A172 (cell line): ENCODE data around the gene SVEP1. TPM values are rescaled to one million over a fixed set of nuclear protein-coding genes. Genes with fewer than 3 reads are reported as not detected.
"Not testable (repeated sequence)": the region's sequence is repeated elsewhere in the genome, so short reads cannot be mapped to it uniquely, and the experiment has no call there.

Experiments used
- DNase-seq: peaks from one replicate; pipeline ENCODE4 v3.0.0-alpha.2; 2015; ENCODE audit warnings: low spot score
- total RNA-seq: library from RNA; depleted of rRNA; stranded (reverse); fragments of >200 nt; shearing (Covaris generic); gene quantifications from 2 replicates; pipeline ENCODE4 v1.2.3, GENCODE V29; 2014

SVEP1 gene
- total RNA-seq, 1 experiment from 2014 or later, result not detected

DNA sequence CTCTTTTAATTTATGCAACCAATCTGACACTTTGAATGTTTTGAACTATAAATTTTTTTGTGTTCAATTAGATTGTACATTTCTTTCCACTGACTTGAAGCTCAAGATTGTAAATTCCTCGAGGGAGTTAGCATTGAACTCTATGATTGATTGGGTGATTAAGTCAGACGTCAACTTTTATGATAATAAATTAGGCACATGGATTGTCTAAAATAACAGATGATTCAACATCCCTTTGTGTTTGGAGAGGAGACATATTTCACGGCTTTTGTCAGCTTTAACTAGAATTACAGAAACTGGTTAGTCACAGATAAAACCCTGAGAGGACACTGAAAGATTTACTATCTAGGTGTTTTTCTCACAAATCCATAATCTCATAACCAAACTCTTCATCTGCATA is 209.2 kb downstream of the SVEP1 start:
- peak; percentile 86 for DNase-seq

DNA sequence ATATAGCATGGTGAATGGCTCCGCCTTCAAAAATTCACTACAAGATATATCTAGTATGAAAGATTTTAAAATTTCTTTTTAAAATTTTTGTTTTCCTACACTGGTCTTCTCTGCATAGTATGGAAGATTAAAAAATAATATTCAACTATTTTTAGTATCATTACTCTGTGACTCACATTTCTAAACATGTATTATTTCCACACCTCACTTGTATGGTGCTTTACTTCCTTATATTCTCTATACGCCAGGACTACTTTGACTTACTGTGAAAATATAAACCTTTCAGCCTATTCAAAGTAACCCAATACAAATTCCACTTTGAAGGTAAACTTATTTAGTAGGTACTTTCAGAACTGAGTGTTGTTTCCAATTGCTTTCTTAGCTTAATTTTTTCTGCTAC is 215.1 kb downstream of the SVEP1 start:
- no peak for DNase-seq

DNA sequence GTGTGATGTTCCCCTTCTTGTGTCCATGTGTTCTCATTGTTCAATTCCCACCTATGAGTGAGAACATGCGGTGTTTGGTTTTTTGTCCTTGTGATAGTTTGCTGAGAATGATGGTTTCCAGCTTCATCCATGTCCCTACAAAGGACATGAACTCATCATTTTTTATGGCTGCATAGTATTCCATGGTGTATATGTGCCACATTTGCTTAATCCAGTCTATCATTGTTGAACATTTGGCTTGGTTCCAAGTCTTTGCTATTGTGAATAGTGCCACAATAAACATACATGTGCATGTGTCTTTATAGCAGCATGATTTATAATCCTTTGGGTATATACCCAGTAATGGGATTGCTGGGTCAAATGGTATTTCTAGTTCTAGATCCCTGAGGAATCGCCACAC is 220.5 kb downstream of the SVEP1 start:
- DNase-seq, result not testable (repeated sequence)

DNA sequence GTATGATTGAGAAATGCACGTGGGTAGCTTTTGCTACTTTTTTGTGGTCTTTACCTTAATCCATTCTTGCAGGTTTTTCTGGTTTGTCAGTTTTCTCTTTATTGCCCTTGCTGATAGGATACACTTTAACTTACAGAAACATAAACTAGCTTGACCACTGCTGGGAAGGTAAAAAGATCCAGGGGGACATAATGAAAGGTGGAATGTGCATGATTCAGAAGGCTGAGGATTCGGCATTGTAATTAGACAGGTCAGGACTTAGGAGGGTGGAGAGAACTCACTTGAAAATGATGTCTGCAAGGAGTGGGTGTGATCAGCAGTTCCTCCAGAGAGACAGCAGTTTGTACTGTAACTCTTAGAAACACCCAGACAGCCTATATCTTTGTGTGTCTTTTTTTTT is 222.0 kb downstream of the SVEP1 start:
- no peak for DNase-seq

DNA sequence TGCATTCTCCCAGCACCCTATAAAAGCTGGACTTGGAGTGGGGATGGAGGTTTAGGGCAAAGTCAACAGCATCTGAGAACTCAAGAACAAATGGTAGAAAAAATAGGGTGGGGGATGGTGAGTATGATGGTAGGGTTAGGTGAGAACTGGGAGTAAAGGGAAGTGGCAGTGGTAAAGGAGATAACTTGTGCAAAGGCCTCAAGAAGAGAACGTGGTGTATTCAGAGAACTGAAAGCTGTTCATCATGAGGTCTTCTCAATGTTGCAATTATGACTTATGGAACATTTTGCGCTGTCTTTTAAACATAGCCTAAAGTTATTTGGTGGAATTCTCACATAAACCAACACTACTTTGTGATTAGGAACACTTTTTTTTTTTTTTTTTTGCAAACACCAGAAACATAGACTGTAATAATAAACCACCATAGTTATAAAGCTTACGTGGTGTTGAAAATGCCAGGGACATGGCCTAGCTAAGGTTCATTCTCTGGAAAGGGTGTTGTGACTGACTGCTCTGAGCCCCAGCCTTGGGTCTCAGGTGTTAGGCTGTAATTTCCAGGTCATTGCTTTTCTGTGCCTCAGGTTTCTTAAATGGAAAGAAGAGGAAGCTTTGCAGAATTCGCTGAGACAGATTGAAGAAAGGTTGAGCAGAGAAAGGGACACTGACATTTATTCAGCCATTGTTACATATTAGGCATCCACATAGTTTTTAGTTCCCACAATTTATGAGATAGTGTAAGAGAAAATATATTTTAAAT is 222.7 kb downstream of the SVEP1 start:
- DNase-seq, result no peak

DNA sequence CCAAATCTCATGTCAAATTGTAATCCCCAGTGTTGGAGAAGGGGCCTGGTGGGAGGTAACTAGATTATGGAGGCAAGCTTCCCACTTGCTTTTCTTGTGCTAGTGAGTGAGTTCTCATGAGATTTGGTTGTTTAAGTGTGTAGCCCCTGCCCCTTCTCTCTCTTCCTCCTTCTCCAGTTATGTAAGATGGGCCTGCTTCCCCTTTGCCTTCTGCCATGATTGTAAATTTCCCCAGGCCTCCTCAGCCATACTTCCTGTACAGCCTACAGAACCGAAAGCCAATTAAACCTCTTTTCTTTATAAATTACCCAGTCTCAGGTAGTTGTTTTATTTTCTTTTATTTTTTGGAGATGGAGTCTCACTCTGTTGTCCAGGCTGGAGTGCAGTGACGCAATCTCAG is 223.6 kb downstream of the SVEP1 start:
- DNase-seq, result no peak

DNA sequence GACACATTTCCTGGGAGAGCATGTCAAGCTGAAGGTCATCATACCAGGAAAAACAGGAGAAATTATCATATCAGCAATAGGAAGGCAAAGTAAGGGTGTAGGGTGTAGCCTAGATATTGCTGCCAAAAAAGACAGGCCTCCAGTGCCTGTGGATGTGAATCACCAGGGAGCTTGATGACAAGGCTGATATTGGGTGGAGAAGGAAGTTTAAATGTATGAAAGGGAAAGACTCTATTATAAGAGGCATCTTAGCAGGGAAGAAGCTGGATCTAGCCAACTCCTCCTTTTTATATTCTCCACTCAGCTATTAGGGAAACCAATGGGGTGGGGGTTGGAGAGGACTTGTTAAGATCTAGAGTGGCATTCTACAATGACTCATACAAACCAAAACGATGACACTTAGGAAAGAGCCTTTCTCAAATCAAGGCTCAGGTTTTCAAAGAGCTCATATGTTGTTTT is 228.5 kb downstream of the SVEP1 start:
- peak; percentile 99 for DNase-seq

DNA sequence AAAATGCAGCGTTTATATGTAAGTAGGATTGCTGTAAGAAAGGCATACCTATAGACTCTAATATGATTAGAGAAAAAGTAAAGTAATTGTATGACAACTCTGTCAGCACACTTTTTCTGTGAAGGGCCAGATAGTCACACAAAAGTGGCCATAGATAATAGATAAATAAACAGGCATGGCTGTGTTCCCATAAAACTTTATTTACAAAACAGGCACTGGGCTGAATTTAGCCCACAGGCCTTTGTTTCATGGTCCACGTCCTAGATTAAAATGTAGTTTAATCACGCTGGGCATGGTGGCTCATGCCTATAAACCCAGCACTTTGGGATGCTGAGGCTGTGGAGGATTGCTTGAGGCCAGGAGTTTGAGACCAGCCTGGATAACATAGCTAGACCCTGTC is 233.2 kb downstream of the SVEP1 start:
- no peak for DNase-seq

DNA sequence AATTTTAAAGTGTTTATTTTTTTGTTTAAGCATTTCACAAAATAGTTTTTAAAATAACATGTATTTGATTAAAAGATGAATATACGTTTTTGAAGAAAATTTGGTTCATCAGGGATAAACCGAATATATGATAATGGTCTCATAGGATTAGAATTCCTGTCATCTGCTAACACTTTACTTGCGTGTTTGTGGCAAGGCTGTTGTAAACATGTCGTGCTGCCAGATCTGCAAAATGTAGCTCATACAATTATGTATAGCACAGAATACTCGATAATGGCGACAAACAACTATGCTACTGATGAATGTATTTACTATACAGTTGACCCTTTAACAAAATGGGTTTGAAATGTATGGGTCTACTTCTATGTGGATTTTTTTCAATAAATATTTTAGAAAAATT is 234.7 kb downstream of the SVEP1 start:
- DNase-seq, result no peak

DNA sequence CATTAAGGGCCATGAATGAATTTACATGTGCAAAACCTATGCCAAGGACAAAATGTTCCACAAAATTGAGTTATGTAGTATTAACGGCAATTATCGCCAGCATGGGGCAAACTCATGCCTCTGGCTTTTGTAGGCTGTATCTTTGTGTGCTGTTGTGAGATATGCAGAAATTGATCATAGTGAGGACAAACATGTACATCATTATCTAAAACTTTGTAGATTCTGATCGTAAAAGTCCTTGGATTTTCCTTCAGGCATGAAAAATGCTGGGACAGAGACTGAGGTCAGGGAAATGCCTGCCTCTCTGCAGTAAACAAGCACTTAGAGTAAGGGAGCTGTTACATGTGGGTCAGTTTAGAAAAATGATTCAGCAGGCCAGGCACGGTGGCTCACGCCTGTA is 236.0 kb downstream of the SVEP1 start:
- DNase-seq, result no peak

DNA sequence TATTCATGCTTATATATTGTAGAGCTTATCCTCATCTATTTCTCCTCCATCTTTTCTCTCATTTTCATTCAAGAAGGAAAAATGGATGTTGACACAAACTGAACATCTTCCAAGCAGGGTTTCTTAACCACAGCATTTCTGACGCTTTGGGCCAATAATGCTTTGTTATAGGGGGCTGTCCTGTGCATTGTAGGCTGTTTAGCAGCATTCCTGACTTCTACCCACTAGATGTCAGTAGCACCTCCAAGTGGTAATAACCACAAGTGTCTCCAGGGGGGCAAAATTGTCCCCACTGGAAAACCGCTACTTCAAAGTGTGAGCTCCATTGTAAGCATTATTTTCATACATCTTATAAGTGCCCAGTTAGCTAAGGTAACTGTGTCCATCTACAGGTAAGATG is 239.2 kb downstream of the SVEP1 start:
- peak; percentile 49 for DNase-seq

DNA sequence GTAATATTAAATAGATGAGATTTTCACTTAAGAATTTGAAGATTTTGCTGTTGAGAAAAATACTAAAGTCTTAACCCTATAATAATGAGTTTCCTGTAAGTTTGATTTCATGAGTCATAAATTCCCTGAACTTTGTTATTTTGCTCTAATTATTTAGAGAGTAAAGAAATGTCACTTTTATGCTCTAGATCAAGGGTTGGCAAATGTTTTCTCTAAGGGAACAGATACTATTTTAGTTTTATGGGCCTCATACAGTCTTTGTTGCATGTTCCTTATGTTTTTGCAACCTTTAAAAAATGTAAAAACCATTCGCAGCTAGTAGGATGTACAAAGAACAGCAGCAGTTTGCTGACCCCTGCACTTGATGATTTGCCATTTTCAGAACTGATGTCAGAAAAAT is 241.4 kb downstream of the SVEP1 start:
- DNase-seq, result no peak

DNA sequence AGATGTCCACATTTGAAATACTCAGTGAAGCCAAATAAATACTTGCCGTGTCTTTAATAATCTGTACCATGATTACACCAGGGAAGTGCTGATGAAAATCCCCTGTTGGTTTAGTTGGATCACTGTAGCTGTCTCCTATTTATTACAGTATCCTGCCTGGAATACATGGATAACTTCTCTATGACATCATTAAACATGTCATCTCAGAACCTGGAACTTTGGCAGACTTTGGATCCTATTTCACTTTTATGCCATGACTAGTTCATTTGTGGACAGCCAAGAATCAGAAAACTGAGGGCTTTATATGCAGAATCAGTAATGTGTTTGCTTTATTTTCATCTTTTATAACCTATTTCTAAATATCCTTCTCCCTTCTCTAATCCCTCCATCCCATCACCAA is 241.8 kb downstream of the SVEP1 start, which contains the start of gene TXNDC8:
Gene TXNDC8 (minus strand): TSS at position 137 of the 400 bp plus-strand sequence.
- DNase-seq, result no peak

DNA sequence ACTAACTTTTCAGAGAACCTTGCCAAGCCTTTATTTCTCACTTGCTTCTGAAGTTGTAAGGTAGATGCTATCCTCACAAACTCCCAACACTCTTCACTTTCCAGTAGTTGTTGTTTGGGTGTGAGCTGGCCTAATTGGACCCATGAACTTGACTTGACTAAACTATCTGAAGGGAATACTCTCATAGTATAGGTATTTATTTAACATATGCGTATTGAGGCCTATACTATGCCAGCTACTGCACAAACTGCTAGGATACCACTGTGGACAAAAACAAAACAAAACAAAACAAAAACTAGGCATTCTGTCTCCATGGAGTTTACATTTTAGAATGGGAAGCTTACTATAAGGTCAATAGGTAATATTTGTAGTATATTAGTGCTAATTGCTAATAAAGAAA is 243.2 kb downstream of the SVEP1 start:
- no peak for DNase-seq

DNA sequence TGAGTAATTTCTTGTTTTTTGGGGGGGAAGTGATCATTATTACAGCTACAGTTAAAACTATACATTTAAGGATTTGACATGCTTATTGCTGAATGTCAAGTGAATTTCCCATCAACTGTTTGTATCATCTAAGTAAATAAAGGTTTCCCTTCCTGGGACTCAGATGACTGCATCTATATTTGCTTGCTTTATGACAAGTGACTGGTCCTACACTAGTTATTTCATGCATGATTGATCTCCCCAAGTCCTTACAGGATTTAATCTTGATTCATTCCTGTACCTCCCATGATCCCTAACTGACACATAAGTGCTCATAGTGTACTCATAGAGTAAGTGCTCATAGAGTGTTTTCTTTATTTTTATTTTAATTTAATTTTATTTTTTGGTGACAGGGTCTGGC is 244.7 kb downstream of the SVEP1 start:
- no peak for DNase-seq

DNA sequence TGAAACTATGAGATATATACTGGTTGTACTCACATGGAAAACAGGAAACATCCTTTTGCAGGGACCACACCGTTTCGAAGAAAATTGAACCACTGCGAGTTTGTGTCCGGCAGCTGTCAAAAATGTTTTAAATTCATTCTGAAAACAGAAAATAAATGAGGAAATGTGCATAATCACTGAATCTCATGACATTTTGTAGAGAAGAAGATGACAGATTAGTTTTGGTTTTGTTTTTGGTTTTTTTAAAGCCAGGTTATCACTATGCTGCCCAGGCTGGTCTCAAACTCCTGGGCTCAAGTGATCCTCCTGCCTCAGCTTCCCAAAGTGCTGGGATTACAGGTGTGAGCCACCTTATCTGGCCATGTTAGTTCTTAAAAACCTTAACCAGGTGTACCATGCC is 245.4 kb downstream of the SVEP1 start:
- no peak for DNase-seq

DNA sequence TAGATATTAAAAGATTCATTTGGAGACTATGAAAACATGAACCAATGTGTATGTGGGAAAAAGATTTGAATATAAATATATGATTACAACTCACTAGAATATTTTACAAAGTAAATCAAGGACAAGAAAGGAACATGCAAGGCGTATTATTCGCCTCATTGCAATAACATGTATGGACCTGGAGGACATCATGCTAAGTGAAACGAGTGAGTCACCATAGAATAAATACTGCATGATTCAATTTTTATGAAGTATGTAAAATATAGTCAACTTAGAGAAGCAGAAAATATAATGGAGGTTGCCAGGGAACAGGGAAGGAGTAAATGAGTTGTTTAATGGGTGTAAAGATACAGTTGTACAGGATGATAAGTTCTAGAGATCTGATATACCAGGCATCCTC is 246.8 kb downstream of the SVEP1 start:
- DNase-seq, result no peak

DNA sequence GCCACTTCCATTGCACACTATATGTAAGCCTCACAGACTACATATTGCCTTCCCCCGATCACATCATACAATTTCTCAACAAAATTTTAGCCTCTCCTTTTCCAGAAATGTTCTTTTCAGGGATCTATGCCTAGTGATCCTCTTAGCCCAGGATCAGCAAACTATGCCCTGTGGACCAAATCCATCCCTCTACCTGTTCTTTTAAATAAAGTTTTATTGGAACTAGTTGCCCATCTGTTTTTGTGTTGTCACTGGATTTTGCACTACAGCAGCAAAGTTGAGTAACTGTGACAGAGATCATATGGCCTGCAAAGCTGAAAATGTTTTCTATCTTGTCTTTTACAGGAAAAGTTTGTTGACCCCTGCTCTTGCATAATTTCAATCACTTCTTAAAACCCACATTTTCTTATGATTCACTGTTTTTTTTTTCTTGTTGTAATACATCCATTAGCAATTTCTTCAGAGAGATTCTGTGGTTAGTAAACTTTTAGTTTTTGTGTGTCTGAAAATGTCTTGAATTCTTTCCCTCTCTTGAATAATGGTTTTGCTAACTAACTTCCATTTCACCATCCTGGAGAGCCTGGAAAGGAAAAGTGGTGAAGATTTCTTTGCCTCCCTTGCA is 248.9 kb downstream of the SVEP1 start:
- no peak for DNase-seq

DNA sequence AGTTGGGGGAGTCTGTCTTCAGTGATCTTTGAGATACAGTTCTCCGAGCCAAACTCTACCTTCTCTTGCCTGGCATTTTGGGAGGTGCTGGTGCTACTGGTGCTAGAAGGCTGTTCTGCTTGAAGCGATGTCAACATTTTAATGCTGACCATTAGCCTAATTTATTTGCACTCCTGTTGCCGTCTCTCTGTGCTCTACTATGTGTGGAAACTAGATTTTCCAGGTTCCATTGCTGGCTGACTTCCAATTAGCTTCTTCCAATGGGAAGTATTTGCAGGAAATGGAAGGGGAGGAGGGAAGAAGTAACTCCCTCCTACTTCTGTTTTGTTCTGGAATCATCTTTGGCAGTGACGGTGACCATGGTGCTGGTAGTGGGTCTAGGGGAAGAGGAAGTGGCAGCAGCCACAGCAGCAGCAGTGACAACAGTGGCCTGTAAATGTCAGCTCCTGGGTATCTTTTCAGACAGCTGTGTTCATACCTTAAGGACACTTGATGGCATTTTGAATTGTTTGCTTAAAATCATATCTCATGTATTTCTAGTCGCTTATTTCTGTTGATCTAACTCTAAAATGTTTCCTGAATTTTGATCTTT is 249.8 kb downstream of the SVEP1 start:
- no peak for DNase-seq

DNA sequence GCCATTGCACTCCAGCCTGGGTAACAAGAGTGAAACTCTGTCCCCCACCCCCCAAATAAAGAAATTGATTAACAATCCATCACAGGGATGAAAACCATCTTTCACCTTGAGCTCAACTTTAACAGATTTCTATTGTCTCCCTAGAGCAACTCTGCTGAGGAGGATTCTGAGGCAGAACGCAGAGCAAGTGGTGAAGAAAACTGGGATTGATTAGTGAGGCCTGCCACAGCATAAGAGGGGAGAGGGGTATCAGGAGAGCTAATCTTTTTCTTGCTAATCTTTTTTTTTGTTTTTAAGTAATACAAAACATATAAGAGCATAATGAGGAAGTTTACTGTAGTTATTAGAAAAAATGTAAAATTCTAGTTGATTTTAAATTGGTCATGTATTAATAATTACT is 250.8 kb downstream of the SVEP1 start:
- DNase-seq, result no peak

DNA sequence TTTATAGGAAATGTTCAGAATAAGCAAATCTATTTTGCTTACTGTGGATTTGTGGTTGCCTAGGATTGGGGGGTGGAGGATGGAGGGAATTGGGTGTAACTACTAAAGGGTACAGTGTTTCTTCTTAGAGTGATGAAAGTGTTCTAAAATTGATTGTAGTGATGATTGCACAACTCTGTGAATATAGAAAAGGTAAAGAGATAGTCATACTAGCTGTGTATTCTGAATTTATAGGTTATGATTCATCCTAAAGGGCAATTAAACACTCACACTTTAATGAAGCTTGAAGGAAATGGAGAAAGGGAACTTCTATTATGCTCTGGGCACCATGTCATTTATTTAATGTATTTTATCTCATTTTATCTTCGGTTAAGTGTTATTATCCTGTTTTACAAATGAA is 251.8 kb downstream of the SVEP1 start:
- DNase-seq, result no peak

DNA sequence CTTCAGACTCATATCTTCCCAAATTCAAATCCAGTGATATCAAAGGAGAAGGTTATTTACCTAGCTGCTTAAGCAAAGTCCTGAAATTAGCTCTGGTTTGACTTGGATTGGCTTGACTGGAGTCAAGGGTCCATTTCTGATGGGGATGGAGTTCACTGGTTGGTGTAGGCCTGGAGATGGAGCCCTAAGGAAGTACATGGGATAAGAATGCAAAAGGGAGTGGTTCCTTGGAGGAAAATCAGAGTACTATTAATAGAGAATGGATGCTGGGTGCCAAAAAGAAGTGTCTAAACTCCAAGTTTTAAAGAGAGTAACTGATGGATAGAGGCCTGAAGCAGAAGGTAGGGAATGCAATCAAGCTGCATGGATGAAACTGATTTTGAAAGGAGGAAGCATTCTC is 255.7 kb downstream of the SVEP1 start:
- DNase-seq, result no peak
